Endodermal cell (in vitro differentiated cells): ENCODE data around the gene MORN1. TPM values are rescaled to one million over a fixed set of nuclear protein-coding genes. Genes with fewer than 3 reads are reported as not detected.

Experiments
- DNase-seq: peaks from one replicate; pipeline ENCODE4 v3.0.0-alpha.2; 2017
- H3K27ac ChIP-seq: 2 replicates; pipeline ENCODE4 v1.5.1; 2013; ENCODE audit warnings: mild to moderate bottlenecking, low read depth, low read length, moderate library complexity
- H3K27me3 ChIP-seq: 2 replicates; pipeline ENCODE4 v1.6.1; 2013; ENCODE audit warnings: mild to moderate bottlenecking, low read length, moderate library complexity; ENCODE audit not compliant: insufficient read depth, control insufficient read depth, poor library complexity, severe bottlenecking
- H3K36me3 ChIP-seq: 2 replicates; pipeline ENCODE4 v1.7.0; 2013; ENCODE audit warnings: mild to moderate bottlenecking, low read length, moderate library complexity; ENCODE audit not compliant: control insufficient read depth, insufficient read depth
- H3K4me1 ChIP-seq: one replicate; pipeline ENCODE4 v1.7.0; 2013; ENCODE audit warnings: low read length; ENCODE audit not compliant: control insufficient read depth, insufficient read depth
- H3K4me3 ChIP-seq: 2 replicates; pipeline ENCODE4 v1.5.1; 2013; ENCODE audit warnings: mild to moderate bottlenecking, low read length, moderate library complexity
- H3K9ac ChIP-seq: 2 replicates; pipeline ENCODE4 v1.6.1; 2013; ENCODE audit warnings: mild to moderate bottlenecking, low read length, moderate library complexity; ENCODE audit not compliant: poor library complexity, severe bottlenecking; ENCODE audit errors: extremely low read depth
- H3K9me3 ChIP-seq: 2 replicates; pipeline ENCODE4 v1.6.1; 2013; ENCODE audit warnings: mild to moderate bottlenecking, low read length, moderate library complexity; ENCODE audit not compliant: control insufficient read depth
- H3K27ac Mint-ChIP-seq: 2 replicates; pipeline ENCODE4 v1.8.0; 2020; ENCODE audit warnings: mixed read lengths
- H3K27me3 Mint-ChIP-seq: 2 replicates; pipeline ENCODE4 v1.8.0; 2021; ENCODE audit warnings: mild to moderate bottlenecking, mixed read lengths; ENCODE audit not compliant: insufficient read depth
- H3K36me3 Mint-ChIP-seq: 2 replicates; pipeline ENCODE4 v1.8.0; 2020; ENCODE audit warnings: low read depth, mixed read lengths
- H3K4me1 Mint-ChIP-seq: 2 replicates; pipeline ENCODE4 v1.8.0; 2020; ENCODE audit warnings: mixed read lengths
- H3K4me3 Mint-ChIP-seq: 2 replicates; pipeline ENCODE4 v1.8.0; 2020; ENCODE audit warnings: mild to moderate bottlenecking, moderate library complexity, mixed read lengths
- H3K9me3 Mint-ChIP-seq: 2 replicates; pipeline ENCODE4 v1.8.0; 2020; ENCODE audit warnings: mild to moderate bottlenecking, mixed read lengths
- CTCF ChIP-seq: fragments of 200-600 bp; sonication (generic); conservative IDR thresholded peaks from 2 replicates; pipeline ENCODE4 v1.5.0; 2021; ENCODE audit warnings: antibody characterized with exemption, mild to moderate bottlenecking
- WGBS, 2 experiments: methylation state at CpG; one replicate each; pipeline versions ENCODE4 v1.1.5 to v1.1.7; 2013; ENCODE audit warnings: missing lambda C conversion rate in 2 of 2, mixed read lengths in 1 of 2; ENCODE audit not compliant: insufficient coverage in 1 of 2, insufficient read length in 1 of 2; 5-methylcytosine and 5-hydroxymethylcytosine counted together
- total RNA-seq, 2 donors: library from RNA; stranded (reverse); fragmentation: NEBNext Ultra II Directional in 1 of 2; extraction: Animal tissue kit (Norgen Biotek cat#: 25700) in 1 of 2; gene quantifications; 2 replicates in 1 of 2; 3 replicates in 1 of 2; pipeline ENCODE4 v1.2.1, GENCODE V29; 2021

The MORN1 gene
- total RNA-seq, 2 donors from 2014 or later: 21.3 to 24.9 TPM

- Mint-ChIP-seq H3K27me3 (peaks cover 20% of the 10 kb centered on the region), H3K4me3 (no peak overlapping the region), H3K27ac (no peak overlapping the region), H3K9me3 (no peaks in the 10 kb centered on the region), H3K36me3 (no peaks in the 10 kb centered on the region), H3K4me1 (peaks cover 8% of the 10 kb centered on the region)
- WGBS, 2 experiments: 92 to 97% methylated on average over 6 to 19 of the region's 19 CpGs
- Histone ChIP-seq H3K27ac (no peak overlapping the region), H3K27me3 (no peaks in the 10 kb centered on the region), H3K9me3 (no peaks in the 10 kb centered on the region), H3K4me3 (no peak overlapping the region), H3K36me3 (no peaks in the 10 kb centered on the region), H3K4me1 (peaks cover 5% of the 10 kb centered on the region), H3K9ac (no peak overlapping the region)
- no peak for DNase-seq
- TF ChIP-seq CTCF: no peak
Observed at GRCh38 chr1:2415801-2416208, 24.5 kb upstream of the MORN1 start.

- H3K4me3 Mint-ChIP-seq: no peak overlapping the region
- H3K4me1 ChIP-seq: peaks cover 5% of the 10 kb centered on the region
- H3K27me3 Mint-ChIP-seq: peaks cover 20% of the 10 kb centered on the region
- H3K36me3 Mint-ChIP-seq: no peaks in the 10 kb centered on the region
- H3K4me1 Mint-ChIP-seq: peaks cover 10% of the 10 kb centered on the region
- no peak for DNase-seq
- no peaks in the 10 kb centered on the region for H3K36me3 ChIP-seq
- H3K27me3 ChIP-seq: no peaks in the 10 kb centered on the region
- H3K27ac ChIP-seq: no peak overlapping the region
- H3K4me3 ChIP-seq: no peak overlapping the region
- no peak overlapping the region for H3K9ac ChIP-seq
- H3K9me3 Mint-ChIP-seq: no peaks in the 10 kb centered on the region
- no peak overlapping the region for H3K27ac Mint-ChIP-seq
- WGBS, 2 experiments: 83 to 86% methylated on average over 11 of the region's 11 CpGs
- no peak for TF ChIP-seq CTCF
- no peaks in the 10 kb centered on the region for H3K9me3 ChIP-seq
Observed at GRCh38 chr1:2415337-2415736, 24.0 kb upstream of the MORN1 start.

GRCh38 chr1:2414297-2414958 is 23.1 kb upstream of the MORN1 start:
- Histone ChIP-seq H3K27me3 (no peaks in the 10 kb centered on the region), H3K4me3 (peak overlapping the region; percentile 53), H3K36me3 (peaks cover 3% of the 10 kb centered on the region), H3K4me1 (peaks cover 5% of the 10 kb centered on the region), H3K9ac (no peak overlapping the region), H3K9me3 (no peaks in the 10 kb centered on the region), H3K27ac (no peak overlapping the region)
- peaks cover 11% of the 10 kb centered on the region for H3K4me1 Mint-ChIP-seq
- DNase-seq: peak; percentile 91
- peaks cover 15% of the 10 kb centered on the region for H3K27me3 Mint-ChIP-seq
- peak overlapping the region; percentile 85 for H3K27ac Mint-ChIP-seq
- H3K9me3 Mint-ChIP-seq: no peaks in the 10 kb centered on the region
- peak; percentile 96 for TF ChIP-seq CTCF
- peaks cover 3% of the 10 kb centered on the region for H3K36me3 Mint-ChIP-seq
- H3K4me3 Mint-ChIP-seq: peak overlapping the region; percentile 77
- WGBS, 2 experiments: 10 to 12% methylated on average over 12 to 25 of the region's 25 CpGs
